GM18502 (cell line): ENCODE results near the gene PMCH.
"Not testable (repeated sequence)": the region's sequence is repeated elsewhere in the genome, so short reads cannot be mapped to it uniquely, and the experiment has no call there.

Source experiments
- ATAC-seq: cut with Tn5 transposase; IDR thresholded peaks from one replicate; pipeline ENCODE4 v1.9.1; 2021; ENCODE audit warnings: mild to moderate bottlenecking; ENCODE audit not compliant: unreplicated experiment, poor library complexity

The PMCH gene

DNA sequence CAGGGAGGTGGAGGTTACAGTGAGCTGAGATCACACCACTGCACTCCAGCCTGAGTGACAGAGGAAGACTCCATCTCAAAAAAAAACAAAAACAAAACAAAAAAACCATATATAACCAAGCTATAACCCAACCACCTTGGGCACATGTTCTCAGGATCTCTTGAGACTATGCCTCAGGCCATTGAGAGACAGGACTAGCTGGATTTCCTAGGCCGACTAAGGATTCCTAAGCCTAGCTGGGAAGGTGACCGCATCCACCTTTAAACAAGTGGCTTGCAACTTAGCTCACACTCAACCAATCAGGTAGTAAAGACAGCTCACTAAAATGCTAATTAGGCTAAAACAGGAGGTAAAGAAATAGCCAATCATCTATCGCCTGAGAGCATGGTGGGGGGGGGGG is 42.4 kb downstream of the PMCH start:
- not testable (repeated sequence) for ATAC-seq

GRCh38 chr12:102147062-102147587 is 50.5 kb downstream of the PMCH start:
- not testable (repeated sequence) for ATAC-seq
